ENCODE measurements around the gene RPS6KB2.

GRCh38 chr11:67434395-67434881 is 6.1 kb downstream of the RPS6KB2 start:
- TF ChIP-seq CTCF (IDR thresholded peaks at IDR 0.05) (no peak), POLR2A (IDR thresholded peaks at IDR 0.05) (no peak), POLR2AphosphoS5 (IDR thresholded peaks at IDR 0.05) (no peak), EP300 (IDR thresholded peaks at IDR 0.05; ENCODE audit: low read depth) (no peak)
